ENCODE data around the gene ZNF592. TPM values are rescaled to one million over a fixed set of nuclear protein-coding genes. Genes with fewer than 3 reads are reported as not detected.

The ZNF592 gene
- total RNA-seq, 1 donor from 2014 or later, result 29.9 TPM

DNA sequence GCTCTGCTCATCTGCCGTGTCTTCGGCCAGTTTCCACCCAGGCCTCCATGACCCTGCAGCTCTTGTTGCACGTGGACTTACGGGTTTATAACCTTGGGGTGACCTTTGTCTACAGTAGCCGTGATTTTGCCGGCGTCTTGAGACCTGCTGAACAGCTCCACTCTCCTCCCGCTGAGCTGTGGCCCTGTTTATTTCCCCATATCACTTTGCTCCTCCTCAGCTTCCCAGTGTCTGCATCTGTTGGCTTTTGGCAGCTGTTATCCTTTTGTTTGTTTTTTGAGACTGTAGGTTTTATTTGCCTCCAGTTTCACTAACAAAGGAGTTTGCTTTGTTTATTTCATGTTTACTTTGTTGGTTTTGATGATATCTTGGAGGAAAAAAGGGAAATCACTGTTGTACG is 106.7 kb downstream of the ZNF592 start:
- no peak overlapping the region for H3K27ac Mint-ChIP-seq
- no peaks in the 10 kb centered on the region for H3K36me3 Mint-ChIP-seq (ENCODE audit: low read depth)
- no peaks in the 10 kb centered on the region for H3K9me3 Mint-ChIP-seq
- no peak for DNase-seq (ENCODE audit: low spot score)
- H3K4me3 Mint-ChIP-seq, result no peak overlapping the region
- intact Hi-C loops (cut with micrococcal nuclease), result no loop called here
- H3K4me1 Mint-ChIP-seq (ENCODE audit: low read depth), result no peaks in the 10 kb centered on the region
- H3K27me3 Mint-ChIP-seq (ENCODE audit: insufficient read depth), result peaks cover 2% of the 10 kb centered on the region

DNA sequence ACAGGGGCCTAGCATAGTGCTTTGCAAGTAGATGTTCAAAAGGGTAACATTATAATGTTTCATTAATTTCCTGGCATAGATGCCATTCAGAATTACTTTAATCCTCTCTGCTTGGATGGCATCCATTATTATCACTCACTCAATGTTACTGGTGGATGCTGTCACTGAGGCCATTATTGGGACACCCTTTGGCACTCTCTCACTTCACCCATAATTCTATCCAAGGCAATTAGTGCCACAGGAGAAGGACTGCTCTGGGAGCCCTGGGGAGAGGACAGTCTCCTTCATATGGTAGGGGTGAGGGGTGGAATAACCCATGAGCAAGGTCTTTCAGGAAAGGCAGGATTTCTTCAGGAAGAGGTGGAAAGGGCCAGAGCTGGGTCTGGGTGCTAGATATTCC is 107.4 kb downstream of the ZNF592 start:
- Mint-ChIP-seq H3K27ac (no peak overlapping the region), H3K36me3 (ENCODE audit: low read depth) (no peaks in the 10 kb centered on the region), H3K4me1 (ENCODE audit: low read depth) (no peaks in the 10 kb centered on the region), H3K27me3 (ENCODE audit: insufficient read depth) (peaks cover 2% of the 10 kb centered on the region), H3K9me3 (no peaks in the 10 kb centered on the region), H3K4me3 (no peak overlapping the region)
- intact Hi-C loops (cut with micrococcal nuclease), result no loop called here
- no peak for DNase-seq (ENCODE audit: low spot score)

Other genes starting within 250 kb of the ZNF592 start
- 6.5 and 7.0 TPM in 2 replicates for gene ZSCAN2, start 147.6 kb upstream of the ZNF592 start, total RNA-seq
- gene WDR73, start 94.3 kb upstream of the ZNF592 start, total RNA-seq, result 27.8 and 33.5 TPM in 2 replicates
- gene NMB, start 90.4 kb upstream of the ZNF592 start, total RNA-seq, result 3.0 and 3.5 TPM in 2 replicates
- 97.3 and 105 TPM in 2 replicates for gene SEC11A, start 32.5 kb upstream of the ZNF592 start, total RNA-seq
- gene ALPK3, start 68.8 kb downstream of the ZNF592 start, total RNA-seq, result 0.10 and 0.66 TPM in 2 replicates
- gene SLC28A1, start 136.1 kb downstream of the ZNF592 start, total RNA-seq, result not detected in 2 replicates
- gene PDE8A, start 233.3 kb downstream of the ZNF592 start, total RNA-seq, result 17.4 and 25.2 TPM in 2 replicates